ENCODE data around the gene ALKBH1.
"Not testable (repeated sequence)": the region's sequence is repeated elsewhere in the genome, so short reads cannot be mapped to it uniquely, and the experiment has no call there.

DNA sequence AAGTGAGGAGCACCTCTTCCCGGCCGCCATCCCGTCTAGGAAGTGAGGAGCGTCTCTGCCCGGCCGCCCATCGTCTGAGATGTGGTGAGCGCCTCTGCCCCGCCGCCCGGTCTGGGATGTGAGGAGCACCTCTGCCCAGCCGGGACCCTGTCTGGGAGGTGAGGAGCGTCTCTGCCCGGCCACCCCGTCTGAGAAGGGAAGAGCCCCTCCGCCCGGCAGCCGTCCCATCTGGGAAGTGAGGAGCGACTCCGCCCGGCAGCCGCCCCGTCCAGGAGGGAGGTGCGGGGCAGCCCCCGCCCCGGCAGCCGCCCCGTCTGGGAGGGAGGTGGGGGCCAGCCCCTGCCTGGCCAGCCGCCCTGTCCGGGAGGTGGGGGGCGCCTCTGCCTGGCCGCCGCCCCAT, 39.6 kb upstream of the ALKBH1 start:
- TF ChIP-seq, protein P1, sequence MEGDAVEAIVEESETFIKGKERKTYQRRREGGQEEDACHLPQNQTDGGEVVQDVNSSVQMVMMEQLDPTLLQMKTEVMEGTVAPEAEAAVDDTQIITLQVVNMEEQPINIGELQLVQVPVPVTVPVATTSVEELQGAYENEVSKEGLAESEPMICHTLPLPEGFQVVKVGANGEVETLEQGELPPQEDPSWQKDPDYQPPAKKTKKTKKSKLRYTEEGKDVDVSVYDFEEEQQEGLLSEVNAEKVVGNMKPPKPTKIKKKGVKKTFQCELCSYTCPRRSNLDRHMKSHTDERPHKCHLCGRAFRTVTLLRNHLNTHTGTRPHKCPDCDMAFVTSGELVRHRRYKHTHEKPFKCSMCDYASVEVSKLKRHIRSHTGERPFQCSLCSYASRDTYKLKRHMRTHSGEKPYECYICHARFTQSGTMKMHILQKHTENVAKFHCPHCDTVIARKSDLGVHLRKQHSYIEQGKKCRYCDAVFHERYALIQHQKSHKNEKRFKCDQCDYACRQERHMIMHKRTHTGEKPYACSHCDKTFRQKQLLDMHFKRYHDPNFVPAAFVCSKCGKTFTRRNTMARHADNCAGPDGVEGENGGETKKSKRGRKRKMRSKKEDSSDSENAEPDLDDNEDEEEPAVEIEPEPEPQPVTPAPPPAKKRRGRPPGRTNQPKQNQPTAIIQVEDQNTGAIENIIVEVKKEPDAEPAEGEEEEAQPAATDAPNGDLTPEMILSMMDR (IDR thresholded peaks at IDR 0.05): not testable (repeated sequence)
- TF ChIP-seq POLR2A (IDR thresholded peaks at IDR 0.05): not testable (repeated sequence)
